Thoracic aorta (tissue), 2 donors: ENCODE results near the gene CNTNAP2. TPM values are rescaled to one million over a fixed set of nuclear protein-coding genes. Genes with fewer than 3 reads are reported as not detected.
"Not testable (repeated sequence)": the region's sequence is repeated elsewhere in the genome, so short reads cannot be mapped to it uniquely, and the experiment has no call there.

Experiments
- ATAC-seq: fragments of 150-250 bp; one replicate; pipeline ENCODE4 v1.8.0; 2017; ENCODE audit warnings: low read depth; ENCODE audit not compliant: insufficient number of reproducible peaks, low FRiP score
- DNase-seq: peaks from one replicate; pipeline ENCODE4 v3.0.0-alpha.2; 2020; ENCODE audit warnings: low spot score
- H3K27ac ChIP-seq, 2 donors: fragments of 200-600 bp; sonication (generic); 1 replicate in 1 of 2; 2 replicates in 1 of 2; pipeline ENCODE4 v1.5.1; 2016; ENCODE audit warnings: mild to moderate bottlenecking in 2 of 2, moderate library complexity in 2 of 2
- H3K27me3 ChIP-seq: fragments of 200-600 bp; sonication (generic); replicated peaks from 2 replicates; pipeline ENCODE4 v1.6.0; 2016; ENCODE audit warnings: mild to moderate bottlenecking; ENCODE audit not compliant: insufficient read depth
- H3K36me3 ChIP-seq: fragments of 200-600 bp; sonication (generic); one replicate; pipeline ENCODE4 v1.5.1; 2016
- H3K4me1 ChIP-seq, 2 donors: fragments of 200-600 bp; sonication (generic); 1 replicate in 1 of 2; 2 replicates in 1 of 2; pipeline versions ENCODE4 v1.5.1 to v1.6.0; 2016; ENCODE audit warnings: low read depth in 2 of 2, mild to moderate bottlenecking in 1 of 2; ENCODE audit not compliant: control insufficient read depth in 1 of 2
- H3K4me3 ChIP-seq: fragments of 200-600 bp; sonication (generic); 2 replicates; pipeline ENCODE4 v1.5.1; 2016; ENCODE audit warnings: mild to moderate bottlenecking
- H3K9me3 ChIP-seq: fragments of 200-600 bp; sonication (generic); 2 replicates; pipeline ENCODE4 v1.5.1; 2016
- CTCF ChIP-seq: fragments of 200-600 bp; sonication (generic); IDR thresholded peaks from one replicate; pipeline ENCODE4 v1.5.1; 2019; ENCODE audit warnings: antibody characterized with exemption
- total RNA-seq, 2 donors: library from RNA; depleted of rRNA; stranded (reverse); fragments of >200 nt; gene quantifications; one replicate each; pipeline versions ENCODE4 v1.1.0 to v1.2.3, GENCODE V29; 2016

Gene CNTNAP2
- total RNA-seq, 2 donors from 2014 or later: not detected

- no peaks in the 10 kb centered on the region for H3K27me3 ChIP-seq
Observed at GRCh38 chr7:147089051-147089461, 972.5 kb downstream of the CNTNAP2 start.

GRCh38 chr7:147089608-147090007, 973.0 kb downstream of the CNTNAP2 start:
- Histone ChIP-seq H3K36me3 (no peaks in the 10 kb centered on the region), H3K4me3 (no peak overlapping the region), H3K4me1 (no peaks in the 10 kb centered on the region), H3K9me3 (no peaks in the 10 kb centered on the region), H3K27me3 (no peaks in the 10 kb centered on the region), H3K27ac (no peak overlapping the region)
- ATAC-seq (no peak), DNase-seq (no peak)
- no peak for TF ChIP-seq CTCF

More at GRCh38 chr7:147089051-147089461, 972.5 kb downstream of the CNTNAP2 start:
- no peaks in the 10 kb centered on the region for H3K9me3 ChIP-seq
- no peak overlapping the region for H3K27ac ChIP-seq
- DNase-seq (no peak), ATAC-seq (no peak)
- no peaks in the 10 kb centered on the region for H3K36me3 ChIP-seq
- no peak for TF ChIP-seq CTCF
- H3K4me3 ChIP-seq: no peak overlapping the region
- no peaks in the 10 kb centered on the region for H3K4me1 ChIP-seq

- no peak for ATAC-seq
Observed at GRCh38 chr7:147096629-147097028, 980.0 kb downstream of the CNTNAP2 start.

GRCh38 chr7:147103224-147103623, 986.6 kb downstream of the CNTNAP2 start:
- no peak for DNase-seq
- no peak for ATAC-seq
- Histone ChIP-seq H3K4me3 (no peak overlapping the region), H3K9me3 (no peaks in the 10 kb centered on the region), H3K27me3 (no peaks in the 10 kb centered on the region), H3K4me1 (no peaks in the 10 kb centered on the region), H3K36me3 (no peaks in the 10 kb centered on the region), H3K27ac (no peak overlapping the region)
- TF ChIP-seq CTCF: no peak

More at GRCh38 chr7:147096629-147097028, 980.0 kb downstream of the CNTNAP2 start:
- no peaks in the 10 kb centered on the region for H3K27me3 ChIP-seq
- no peaks in the 10 kb centered on the region for H3K4me1 ChIP-seq
- H3K27ac ChIP-seq: no peak overlapping the region
- no peaks in the 10 kb centered on the region for H3K36me3 ChIP-seq
- H3K9me3 ChIP-seq: no peaks in the 10 kb centered on the region
- TF ChIP-seq CTCF: no peak
- H3K4me3 ChIP-seq: no peak overlapping the region
- DNase-seq: no peak

- DNase-seq (no peak), ATAC-seq (no peak)
- H3K9me3 ChIP-seq: no peaks in the 10 kb centered on the region
- no peak overlapping the region for H3K27ac ChIP-seq
- no peaks in the 10 kb centered on the region for H3K27me3 ChIP-seq
- no peaks in the 10 kb centered on the region for H3K4me1 ChIP-seq
- no peak for TF ChIP-seq CTCF
- H3K4me3 ChIP-seq: no peak overlapping the region
- no peaks in the 10 kb centered on the region for H3K36me3 ChIP-seq
Observed at GRCh38 chr7:147106746-147107145, 990.1 kb downstream of the CNTNAP2 start.

- not testable (repeated sequence) for H3K4me1 ChIP-seq, H3K36me3 ChIP-seq, H3K9me3 ChIP-seq, H3K27me3 ChIP-seq, H3K27ac ChIP-seq, H3K4me3 ChIP-seq, ATAC-seq, DNase-seq
Observed at GRCh38 chr7:147114525-147114924, 997.9 kb downstream of the CNTNAP2 start.
